Liver (tissue), 9 donors: ENCODE measurements around the gene VDAC2. TPM values are rescaled to one million over a fixed set of nuclear protein-coding genes. Genes with fewer than 3 reads are reported as not detected.

ENCODE experiments used
- DNase-seq: peaks from one replicate; pipeline ENCODE4 v3.0.0-alpha.2; 2017; ENCODE audit warnings: low spot score
- H3K27ac ChIP-seq, 2 donors: one replicate each; pipeline ENCODE4 v1.7.0; 2013; ENCODE audit warnings: inconsistent platforms in 2 of 2, low read length in 2 of 2, control low read depth in 1 of 2, low read depth in 1 of 2, mild to moderate bottlenecking in 1 of 2
- H3K27me3 ChIP-seq, 4 donors: one replicate each; pipeline versions ENCODE4 v1.6.1 to v1.7.0; 2013; ENCODE audit warnings: low read length in 3 of 4, inconsistent platforms in 1 of 4, mild to moderate bottlenecking in 1 of 4, moderate library complexity in 1 of 4; ENCODE audit not compliant: control insufficient read depth in 4 of 4, insufficient read depth in 4 of 4
- H3K36me3 ChIP-seq, 4 donors: one replicate each; pipeline versions ENCODE4 v1.6.1 to v1.7.0; 2013; ENCODE audit warnings: low read length in 3 of 4, mild to moderate bottlenecking in 3 of 4, low read depth in 1 of 4, moderate library complexity in 1 of 4; ENCODE audit not compliant: control insufficient read depth in 4 of 4, insufficient read depth in 3 of 4
- H3K4me1 ChIP-seq, 4 donors: one replicate each; pipeline versions ENCODE4 v1.6.1 to v1.7.0; 2013; ENCODE audit warnings: low read length in 3 of 4, mild to moderate bottlenecking in 3 of 4, moderate library complexity in 1 of 4; ENCODE audit not compliant: control insufficient read depth in 4 of 4, insufficient read depth in 4 of 4
- H3K4me3 ChIP-seq, 3 donors: one replicate each; pipeline versions ENCODE4 v1.6.1 to v1.7.0; 2013; ENCODE audit warnings: low read length in 3 of 3, control low read depth in 1 of 3, low read depth in 1 of 3, mild to moderate bottlenecking in 1 of 3
- H3K9ac ChIP-seq, 2 donors: one replicate each; pipeline ENCODE4 v1.7.0; 2013; ENCODE audit warnings: low read length in 2 of 2, mild to moderate bottlenecking in 2 of 2, moderate library complexity in 2 of 2, control low read depth in 1 of 2, low read depth in 1 of 2
- H3K9me3 ChIP-seq, 4 donors: one replicate each; pipeline versions ENCODE4 v1.6.1 to v1.7.0; 2013; ENCODE audit warnings: low read length in 3 of 4; ENCODE audit not compliant: control insufficient read depth in 4 of 4
- ATF3 ChIP-seq: IDR thresholded peaks from 2 replicates; pipeline ENCODE4 v1.6.1; 2016; ENCODE audit warnings: antibody characterized with exemption
- CTCF ChIP-seq: fragments of 150-350 bp; IDR thresholded peaks from 2 replicates; pipeline ENCODE4 v1.5.1; 2017; ENCODE audit warnings: improper control_type of control experiment, low read depth, low read length; ENCODE audit not compliant: missing input control
- EGR1 ChIP-seq, 2 donors: IDR thresholded peaks; 2 replicates each; pipeline ENCODE4 v1.6.1; 2016 to 2018; ENCODE audit warnings: antibody characterized with exemption in 2 of 2, low read depth in 2 of 2
- FOXA1 ChIP-seq: IDR thresholded peaks from 2 replicates; pipeline ENCODE4 v1.6.1; 2016; ENCODE audit warnings: antibody characterized with exemption
- FOXA2 ChIP-seq: IDR thresholded peaks from 2 replicates; pipeline ENCODE4 v1.6.1; 2016; ENCODE audit warnings: antibody characterized with exemption
- GABPA ChIP-seq, 2 donors: IDR thresholded peaks in 1 of 2; conservative IDR thresholded peaks in 1 of 2; 2 replicates each; pipeline ENCODE4 v1.6.1; 2016; ENCODE audit warnings: antibody characterized with exemption in 2 of 2, mild to moderate bottlenecking in 1 of 2, moderate library complexity in 1 of 2
- HNF4A ChIP-seq, 2 donors: conservative IDR thresholded peaks; 2 replicates each; pipeline ENCODE4 v1.6.1; 2016; ENCODE audit warnings: antibody characterized with exemption in 2 of 2, mild to moderate bottlenecking in 2 of 2
- HNF4G ChIP-seq: IDR thresholded peaks from 2 replicates; pipeline ENCODE4 v1.6.1; 2016; ENCODE audit warnings: antibody characterized with exemption
- JUND ChIP-seq, 2 donors: IDR thresholded peaks; 2 replicates each; pipeline ENCODE4 v1.6.1; 2016; ENCODE audit warnings: antibody characterized with exemption in 2 of 2
- MAX ChIP-seq: IDR thresholded peaks from 2 replicates; pipeline ENCODE4 v1.6.1; 2016; ENCODE audit warnings: antibody characterized with exemption
- NR2F2 ChIP-seq: IDR thresholded peaks from 2 replicates; pipeline ENCODE4 v1.6.1; 2016; ENCODE audit warnings: antibody characterized with exemption
- RAD21 ChIP-seq, 2 donors: IDR thresholded peaks; 2 replicates each; pipeline ENCODE4 v1.6.1; 2016; ENCODE audit warnings: antibody characterized with exemption in 2 of 2, mild to moderate bottlenecking in 2 of 2
- REST ChIP-seq: IDR thresholded peaks from 2 replicates; pipeline ENCODE4 v1.6.1; 2016; ENCODE audit warnings: antibody characterized with exemption, mild to moderate bottlenecking
- RXRA ChIP-seq, 2 donors: IDR thresholded peaks; 2 replicates each; pipeline ENCODE4 v1.6.1; 2017 to 2018; ENCODE audit warnings: antibody characterized with exemption in 2 of 2, mild to moderate bottlenecking in 1 of 2
- SP1 ChIP-seq: IDR thresholded peaks from 2 replicates; pipeline ENCODE4 v1.6.1; 2018; ENCODE audit warnings: antibody characterized with exemption, mild to moderate bottlenecking
- TAF1 ChIP-seq: conservative IDR thresholded peaks from 2 replicates; pipeline ENCODE4 v1.6.1; 2016; ENCODE audit warnings: antibody characterized with exemption, mild to moderate bottlenecking
- YY1 ChIP-seq: IDR thresholded peaks from 2 replicates; pipeline ENCODE4 v1.6.1; 2016; ENCODE audit warnings: antibody characterized with exemption, mild to moderate bottlenecking
- ZBTB33 ChIP-seq: IDR thresholded peaks from 2 replicates; pipeline ENCODE4 v1.6.1; 2016; ENCODE audit warnings: antibody characterized with exemption
- WGBS: extraction: QIAGEN DNeasy Blood & Tissue Kit; methylation state at CpG from one replicate; pipeline ENCODE4 v1.1.7; 2013; 5-methylcytosine and 5-hydroxymethylcytosine counted together
- polyA plus RNA-seq, 2 donors: library from polyadenylated mRNA; stranded (reverse) in 1 of 2; unstranded in 1 of 2; fragments of 200-250 nt in 1 of 2; fragments of >200 nt in 1 of 2; fragmentation: Nextera tagmentation in 1 of 2; extraction: Ambion mirVana in 1 of 2; gene quantifications; one replicate each; pipeline versions ENCODE4 v1.2.1 to v1.2.3, GENCODE V29; 2013 to 2015
- total RNA-seq, 2 donors: library from RNA; depleted of rRNA; stranded (reverse); fragments of >200 nt; gene quantifications; one replicate each; pipeline ENCODE4 v1.2.3, GENCODE V29; 2014
- donor health status: healthy.
- donor health status: healthy.
- donor health status: healthy.
- donor health status: healthy.
- donor health status: healthy.

VDAC2 gene
- total and polyA plus RNA-seq, 4 donors: 41.3 to 67.1 (median 52.5) TPM

GRCh38 chr10:75207079-75207856 is 3.3 kb upstream of the VDAC2 start:
- Histone ChIP-seq H3K27ac (no peak overlapping the region), H3K36me3 (no peaks in the 10 kb centered on the region), H3K9ac (no peak overlapping the region), H3K27me3 (no peaks in the 10 kb centered on the region), H3K4me3 (no peak overlapping the region), H3K4me1 (peaks cover 0 to 16% (median 12%) of the 10 kb centered on the region in 4 donors), H3K9me3 (no peaks in the 10 kb centered on the region)
- no peak for DNase-seq
- TF ChIP-seq ATF3 (no peak), REST (no peak), JUND (IDR thresholded peaks at IDR 0.05) (no peak), CTCF (no peak), GABPA (IDR thresholded peaks at IDR 0.05 in 1 of 2, conservative IDR thresholded peaks at IDR 0.05 in 1 of 2) (no peak), YY1 (no peak), RXRA (IDR thresholded peaks at IDR 0.05) (no peak), TAF1 (no peak), FOXA2 (no peak), ZBTB33 (no peak), HNF4G (no peak), FOXA1 (no peak), HNF4A (conservative IDR thresholded peaks at IDR 0.05) (no peak), RAD21 (IDR thresholded peaks at IDR 0.05) (no peak), MAX (no peak), EGR1 (IDR thresholded peaks at IDR 0.05; ENCODE audit: low read depth in 2 of 2) (no peak), NR2F2 (no peak), SP1 (no peak)
- WGBS: 81% methylated on average over 13 of the region's 13 CpGs
